CD4-positive, alpha-beta T cell (primary cell): ENCODE data around the gene RPS6KA2. TPM values are rescaled to one million over a fixed set of nuclear protein-coding genes. Genes with fewer than 3 reads are reported as not detected.

ENCODE experiments used
- ATAC-seq: fragments of 200-7000 bp; cut with Tn5 transposase; one replicate; pipeline ENCODE4 v1.10.0; 2022; ENCODE audit warnings: mild to moderate bottlenecking; ENCODE audit not compliant: poor library complexity
- CTCF ChIA-PET: fragments of 350-600 bp; sonication (Branson Sonifier 250); formaldehyde crosslinking; loops from one replicate; lab custom pipeline; 2021; ENCODE audit warnings: antibody characterized with exemption, inconsistent platforms; lab: Charles Lee
- POLR2A ChIA-PET: fragments of 350-600 bp; sonication (Branson Sonifier 250); formaldehyde crosslinking; loops from one replicate; lab custom pipeline; 2021; ENCODE audit warnings: antibody characterized with exemption, inconsistent platforms; lab: Charles Lee
- DNase-seq, 14 experiments: peaks; one replicate each; pipeline ENCODE4 v3.0.0-alpha.2; 2013 to 2020; ENCODE audit warnings: mixed read lengths in 2 of 14
- H3K27ac ChIP-seq, 2 donors: one replicate each; pipeline versions ENCODE4 v1.5.1 to v1.7.0; 2013; ENCODE audit warnings: low read length in 2 of 2, low read depth in 1 of 2, mild to moderate bottlenecking in 1 of 2
- H3K27me3 ChIP-seq, 2 experiments: 1 replicate in 1 of 2; 2 replicates in 1 of 2; pipeline versions ENCODE4 v1.6.1 to v1.7.0; 2013; ENCODE audit warnings: low read length in 2 of 2, control low read depth in 1 of 2, mild to moderate bottlenecking in 1 of 2, moderate library complexity in 1 of 2; ENCODE audit not compliant: insufficient read depth in 2 of 2, control insufficient read depth in 1 of 2
- H3K36me3 ChIP-seq: one replicate; pipeline ENCODE4 v1.6.1; 2013; ENCODE audit warnings: low read length, control low read depth; ENCODE audit not compliant: insufficient read depth
- H3K4me1 ChIP-seq: one replicate; pipeline ENCODE4 v1.6.1; 2013; ENCODE audit warnings: low read length, control low read depth; ENCODE audit not compliant: insufficient read depth
- H3K4me3 ChIP-seq: one replicate; pipeline ENCODE4 v1.5.1; 2013; ENCODE audit warnings: mild to moderate bottlenecking, low read length, moderate library complexity
- H3K9me3 ChIP-seq, 2 experiments: 1 replicate in 1 of 2; 2 replicates in 1 of 2; pipeline versions ENCODE4 v1.6.1 to v1.7.0; 2013; ENCODE audit warnings: low read length in 2 of 2, mild to moderate bottlenecking in 2 of 2, control low read depth in 1 of 2, moderate library complexity in 1 of 2; ENCODE audit not compliant: control insufficient read depth in 1 of 2, insufficient read depth in 1 of 2
- H3K27ac Mint-ChIP-seq: one replicate; pipeline ENCODE4 v1.8.0; 2020; ENCODE audit warnings: mixed read lengths
- H3K27me3 Mint-ChIP-seq: one replicate; pipeline ENCODE4 v1.8.0; 2021; ENCODE audit warnings: mixed read lengths
- H3K36me3 Mint-ChIP-seq: one replicate; pipeline ENCODE4 v1.8.0; 2021; ENCODE audit warnings: low read depth, mixed read lengths
- H3K4me1 Mint-ChIP-seq: one replicate; pipeline ENCODE4 v1.8.0; 2021; ENCODE audit warnings: low read depth, mixed read lengths
- H3K4me3 Mint-ChIP-seq: one replicate; pipeline ENCODE4 v1.8.0; 2020; ENCODE audit warnings: mild to moderate bottlenecking, mixed read lengths
- H3K9me3 Mint-ChIP-seq: one replicate; pipeline ENCODE4 v1.8.0; 2020; ENCODE audit warnings: mixed read lengths
- CTCF ChIP-seq: fragments of 200-600 bp; IDR thresholded peaks from one replicate; pipeline ENCODE4 v1.8.0; 2022; ENCODE audit warnings: antibody characterized with exemption, mild to moderate bottlenecking
- intact Hi-C, 2 experiments: fragments of 100-400 bp; cut with DNase I in 1 of 2; cut with micrococcal nuclease in 1 of 2; formaldehyde crosslinking; loops; one replicate each; pipeline versions ENCODE4 v1.15.1 to v1.9.0; 2023 to 2025; cut with DNase I, micrococcal nuclease
- total RNA-seq, 174 experiments: library from RNA in 2 of 174; stranded (reverse) in 2 of 174; gene quantifications; one replicate each; pipeline ENCODE4 v1.2.3 and lab custom pipeline; 2021 to 2026

The RPS6KA2 gene
- total RNA-seq, 2 experiments from 2014 or later: 5.6 to 6.2 TPM

- Histone ChIP-seq H3K4me1 (no peaks in the 10 kb centered on the region), H3K36me3 (peaks cover 34% of the 10 kb centered on the region), H3K27me3 (no peaks in the 10 kb centered on the region), H3K9me3 (no peaks in the 10 kb centered on the region), H3K27ac (no peak overlapping the region), H3K4me3 (no peak overlapping the region)
- H3K9me3 Mint-ChIP-seq: no peaks in the 10 kb centered on the region
- no peak overlapping the region for H3K4me3 Mint-ChIP-seq
- H3K4me1 Mint-ChIP-seq: no peaks in the 10 kb centered on the region
- intact Hi-C loops: no loop called here
- no peaks in the 10 kb centered on the region for H3K27me3 Mint-ChIP-seq
- no peak for TF ChIP-seq CTCF
- no peak overlapping the region for H3K27ac Mint-ChIP-seq
- ChIA-PET CTCF (interaction anchor here (1.2 kb wide), 1 partner anchor 34 kb away, joined by 3 read pairs; no protein-coding TSS in a partner anchor), POLR2A (no interaction called here)
- no peak for ATAC-seq
- DNase-seq: no peak
- H3K36me3 Mint-ChIP-seq: peaks cover 37% of the 10 kb centered on the region
Measured at GRCh38 chr6:166366921-166367320, 260.1 kb downstream of the RPS6KA2 start.

GRCh38 chr6:166365806-166366205 is 261.2 kb downstream of the RPS6KA2 start:
- no peak for TF ChIP-seq CTCF
- peaks cover 37% of the 10 kb centered on the region for H3K36me3 Mint-ChIP-seq
- POLR2A ChIA-PET: no interaction called here
- H3K4me1 Mint-ChIP-seq: no peaks in the 10 kb centered on the region
- no peaks in the 10 kb centered on the region for H3K9me3 Mint-ChIP-seq
- H3K27ac ChIP-seq: no peak overlapping the region
- ATAC-seq: no peak
- DNase-seq: no peak
- no peaks in the 10 kb centered on the region for H3K4me1 ChIP-seq
- H3K27ac Mint-ChIP-seq: no peak overlapping the region
- H3K27me3 Mint-ChIP-seq: no peaks in the 10 kb centered on the region
- no peaks in the 10 kb centered on the region for H3K9me3 ChIP-seq
- intact Hi-C loops: no loop called here
- H3K27me3 ChIP-seq: no peaks in the 10 kb centered on the region
- H3K4me3 Mint-ChIP-seq: no peak overlapping the region
- H3K36me3 ChIP-seq: peaks cover 34% of the 10 kb centered on the region
- no peak overlapping the region for H3K4me3 ChIP-seq
- CTCF ChIA-PET: interaction anchor here (1.2 kb wide), 1 partner anchor 35 kb away, joined by 3 read pairs; no protein-coding TSS in a partner anchor

- H3K27me3 ChIP-seq: no peaks in the 10 kb centered on the region
- no peak overlapping the region for H3K4me3 ChIP-seq
- no peaks in the 10 kb centered on the region for H3K9me3 ChIP-seq
- CTCF ChIA-PET: no interaction called here
- H3K36me3 ChIP-seq: peaks cover 34% of the 10 kb centered on the region
- no peak for TF ChIP-seq CTCF
- intact Hi-C loops: no loop called here
- no peaks in the 10 kb centered on the region for H3K27me3 Mint-ChIP-seq
- no peaks in the 10 kb centered on the region for H3K4me1 ChIP-seq
- H3K9me3 Mint-ChIP-seq: no peaks in the 10 kb centered on the region
- no peak overlapping the region for H3K27ac ChIP-seq
- no peaks in the 10 kb centered on the region for H3K4me1 Mint-ChIP-seq
- H3K36me3 Mint-ChIP-seq: peaks cover 37% of the 10 kb centered on the region
- no peak overlapping the region for H3K4me3 Mint-ChIP-seq
- POLR2A ChIA-PET: no interaction called here
- ATAC-seq (no peak), DNase-seq (no peak)
- no peak overlapping the region for H3K27ac Mint-ChIP-seq
Measured at GRCh38 chr6:166365221-166365620, 261.8 kb downstream of the RPS6KA2 start.
